ENCODE data around the gene SLC7A11.

SLC7A11 gene

DNA sequence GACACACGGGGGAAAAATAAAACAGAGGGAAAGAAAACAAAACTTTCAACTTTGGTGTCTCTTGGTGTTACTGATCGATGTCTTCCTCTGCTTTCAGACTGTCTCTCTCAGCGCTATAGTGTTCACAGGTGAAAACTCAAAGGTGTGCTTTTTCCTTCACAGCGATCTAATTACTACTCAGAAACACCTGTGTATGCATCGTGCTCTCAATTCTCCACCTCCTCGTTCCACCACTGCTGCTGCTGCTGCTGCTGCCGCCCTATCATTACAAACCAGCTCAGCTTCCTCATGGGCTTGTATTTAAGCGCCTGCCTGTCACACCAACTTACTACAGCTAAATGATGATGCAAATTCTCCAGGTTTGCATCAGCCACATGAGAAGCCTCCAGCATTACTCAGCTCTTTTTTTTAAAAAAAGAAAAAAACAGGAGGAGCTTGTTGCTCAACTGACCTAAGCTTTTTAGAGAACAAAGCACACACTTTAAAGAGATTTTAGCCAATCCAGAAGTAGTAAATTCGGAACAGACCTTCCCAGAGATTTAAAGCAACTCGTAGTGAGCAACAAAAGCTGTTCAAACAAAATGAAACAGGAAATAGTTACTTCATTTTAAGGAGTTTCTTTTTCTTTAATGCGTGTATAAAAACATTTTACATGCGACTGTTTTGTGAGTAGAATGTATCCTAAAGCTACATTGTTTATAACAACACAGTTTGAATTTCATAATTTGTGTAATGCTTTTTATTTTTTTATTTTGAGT lies at the start of gene SLC7A11:
Gene SLC7A11, minus strand, starts transcription at position 274 of the 758 bp plus-strand sequence. CDS start 280 bp downstream, outside the sequence.
- peak; percentile 8 to 41 (median 20) for DNase-seq (ENCODE audit: low read depth in 3 of 3)

DNA sequence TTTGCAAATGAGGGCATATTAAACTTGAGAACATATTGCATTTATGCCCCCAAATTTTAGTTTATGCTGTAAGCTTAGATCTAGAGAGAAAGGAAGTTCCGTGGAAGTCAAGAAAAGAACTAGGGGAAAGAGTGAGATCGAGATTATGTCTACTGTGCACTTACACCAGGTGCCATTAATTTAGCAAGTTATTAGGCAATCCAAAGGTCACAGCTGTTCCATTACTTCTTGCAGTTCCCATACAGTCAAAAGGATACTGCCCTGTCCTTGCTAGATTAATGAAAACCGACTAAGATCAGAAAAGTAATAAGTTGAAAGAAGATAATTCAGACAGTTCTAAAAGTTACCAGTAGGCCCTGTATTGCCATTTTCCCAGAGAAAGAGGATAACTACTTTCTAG lies 49.3 kb upstream of the SLC7A11 start:
- no peak for DNase-seq (ENCODE audit: low read depth in 3 of 3)

GRCh38 chr4:138290805-138291204 lies 48.7 kb upstream of the SLC7A11 start:
- no peak for DNase-seq (ENCODE audit: low read depth in 3 of 3)

DNA sequence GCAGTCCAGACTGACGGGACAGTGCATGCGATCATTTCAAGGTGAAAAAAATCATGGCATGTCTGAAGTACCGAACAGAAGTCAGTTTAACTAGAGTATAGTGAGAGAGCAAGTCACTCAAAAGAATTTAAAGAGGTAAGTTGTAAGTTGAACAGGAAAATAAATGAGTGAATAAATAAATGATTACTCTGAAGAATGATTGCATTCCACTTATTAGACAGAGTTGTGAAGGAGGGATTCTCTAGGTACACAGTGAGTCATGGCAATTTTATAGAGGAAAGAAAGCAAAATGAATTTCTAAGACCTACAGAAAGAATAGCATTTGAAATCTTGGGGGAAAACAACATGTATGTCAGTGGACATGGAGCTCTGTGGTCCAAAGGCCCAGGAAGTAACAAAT lies 37.1 kb upstream of the SLC7A11 start:
- no peak for DNase-seq (ENCODE audit: low read depth in 3 of 3)

GRCh38 chr4:138277133-138277532 lies 35.0 kb upstream of the SLC7A11 start:
- DNase-seq (ENCODE audit: low read depth in 3 of 3), result no peak

- no peak for DNase-seq (ENCODE audit: low read depth in 3 of 3)
These were observed 33.9 kb upstream of the SLC7A11 start for GRCh38 chr4:138275963-138276621.

DNA sequence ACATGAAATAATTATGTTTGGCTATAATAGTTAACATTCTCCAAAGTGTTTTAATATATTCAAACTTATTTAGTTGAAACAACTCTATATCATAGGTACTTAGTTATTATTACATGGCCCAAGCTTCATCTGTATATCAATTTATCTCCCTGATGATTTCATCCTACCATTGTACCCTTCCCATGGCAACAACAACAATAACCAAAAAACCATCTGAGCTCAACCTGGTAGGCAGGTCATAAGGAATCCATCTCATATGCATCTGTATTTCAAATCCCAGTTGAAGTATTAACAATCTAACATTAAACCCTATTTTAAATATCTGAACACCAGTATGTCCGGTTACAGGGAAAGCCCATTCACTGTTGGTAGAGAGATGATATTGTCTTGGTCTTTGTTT lies 33.1 kb upstream of the SLC7A11 start:
- no peak for DNase-seq (ENCODE audit: low read depth in 3 of 3)

DNA sequence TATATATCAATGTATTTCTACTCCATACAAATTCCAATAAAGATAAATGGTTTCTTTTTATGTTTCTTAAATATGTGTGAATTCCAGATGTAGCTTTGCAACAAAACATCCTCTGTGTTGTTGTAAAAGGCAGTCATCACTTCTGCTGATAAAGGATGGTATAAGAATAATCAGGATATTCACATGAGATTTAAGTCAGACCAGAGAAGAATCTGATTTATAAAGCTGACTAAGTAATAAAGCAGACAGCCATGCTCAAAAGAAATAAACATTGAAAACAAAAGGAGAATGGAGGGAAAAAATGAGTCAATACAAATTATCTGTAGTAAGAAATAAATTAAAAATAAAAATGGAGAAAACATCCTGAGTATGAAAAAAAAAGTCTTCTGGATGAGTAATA lies 27.0 kb upstream of the SLC7A11 start:
- no peak for DNase-seq (ENCODE audit: low read depth in 3 of 3)

- no peak for DNase-seq (ENCODE audit: low read depth in 3 of 3)
These were observed 25.7 kb upstream of the SLC7A11 start for GRCh38 chr4:138267835-138268234.

GRCh38 chr4:138266948-138267347 lies 24.8 kb upstream of the SLC7A11 start:
- no peak for DNase-seq (ENCODE audit: low read depth in 3 of 3)

DNA sequence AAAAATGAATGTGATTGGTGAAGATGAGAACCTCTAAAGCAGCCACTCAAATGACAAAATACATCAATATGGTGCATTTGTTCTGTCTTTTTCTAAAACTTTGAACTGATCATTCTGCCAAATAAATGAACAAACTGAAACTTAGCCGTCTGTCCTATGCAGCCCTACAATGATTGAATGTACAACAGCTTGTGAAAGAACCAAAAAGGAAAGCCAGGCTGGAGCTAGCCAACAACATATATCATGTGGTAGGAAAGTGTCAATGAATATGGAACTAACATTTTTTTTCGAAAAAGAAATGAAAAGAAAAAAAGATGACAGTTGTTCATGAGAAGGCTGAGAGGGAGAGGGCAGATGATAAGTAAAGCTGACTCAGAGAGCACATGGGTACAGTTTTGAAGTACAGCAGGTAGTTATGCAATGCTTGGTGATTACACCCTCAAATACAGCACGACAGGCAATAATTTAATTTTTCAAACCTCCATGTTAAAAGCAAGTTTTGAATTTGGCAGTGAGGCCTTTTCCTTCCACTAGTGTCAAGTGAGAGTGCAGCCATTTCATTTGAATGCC lies 21.2 kb upstream of the SLC7A11 start:
- DNase-seq (ENCODE audit: low read depth in 3 of 3), result no peak

GRCh38 chr4:138262469-138262868 lies 20.3 kb upstream of the SLC7A11 start:
- DNase-seq (ENCODE audit: low read depth in 3 of 3), result no peak

DNA sequence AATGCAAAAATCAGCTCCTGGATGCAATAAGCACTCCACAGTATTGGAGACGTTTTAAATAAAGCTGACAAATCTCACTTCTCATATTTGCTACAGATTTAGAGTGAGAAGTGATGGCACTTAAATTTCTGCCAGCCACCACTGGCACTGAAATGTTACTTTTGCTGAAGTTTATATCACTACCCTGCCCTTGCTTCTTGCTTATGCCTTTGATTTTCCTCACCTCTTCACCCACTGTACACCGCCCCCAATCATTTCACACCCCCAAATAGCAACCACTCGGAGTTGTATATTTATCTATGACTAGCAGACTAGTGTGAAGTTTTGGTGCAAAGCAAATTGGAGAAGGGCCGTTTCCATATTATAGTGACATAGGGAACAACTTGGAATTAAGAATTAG lies 19.9 kb upstream of the SLC7A11 start:
- DNase-seq (ENCODE audit: low read depth in 3 of 3), result no peak

- no peak for DNase-seq (ENCODE audit: low read depth in 3 of 3)
These were observed 17.7 kb upstream of the SLC7A11 start for GRCh38 chr4:138259824-138260223.

GRCh38 chr4:138259271-138259670 lies 17.1 kb upstream of the SLC7A11 start:
- DNase-seq (ENCODE audit: low read depth in 3 of 3), result no peak

GRCh38 chr4:138256608-138257007 lies 14.5 kb upstream of the SLC7A11 start:
- DNase-seq (ENCODE audit: low read depth in 3 of 3), result no peak

DNA sequence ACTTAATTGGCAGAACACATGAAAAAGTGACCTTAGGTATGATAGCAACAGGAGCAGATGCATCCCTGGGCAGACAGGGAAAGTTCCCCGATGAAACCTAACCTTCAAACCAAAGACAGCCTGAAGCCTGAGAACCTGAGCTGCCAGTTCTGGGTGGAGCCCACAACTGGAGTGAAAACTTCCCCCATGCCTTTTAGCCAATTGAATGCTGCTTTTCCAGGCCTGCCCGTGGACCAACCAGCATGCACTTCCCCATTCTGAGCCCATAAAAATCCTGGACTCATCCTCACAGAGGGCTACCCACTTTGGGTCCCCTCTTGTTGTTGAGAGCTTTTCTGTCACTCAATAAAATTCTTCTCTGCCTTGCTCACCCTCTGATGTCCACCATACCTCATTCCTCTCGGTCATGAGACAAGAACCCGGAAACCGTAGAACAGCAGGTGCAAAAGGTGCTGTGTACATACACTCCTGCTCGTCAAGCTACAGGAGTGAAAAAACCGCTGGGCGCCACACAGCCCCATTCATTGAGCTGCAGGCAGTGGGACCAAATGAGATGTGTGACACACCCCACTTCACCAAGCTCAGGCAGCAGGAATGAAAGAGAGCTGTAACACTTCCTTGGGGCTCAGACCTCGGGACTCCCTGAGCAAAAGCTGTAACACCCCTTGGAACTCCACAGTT lies 13.9 kb upstream of the SLC7A11 start:
- DNase-seq (ENCODE audit: low read depth in 3 of 3), result no peak

- DNase-seq (ENCODE audit: low read depth in 3 of 3), result no peak
These were observed 10.4 kb upstream of the SLC7A11 start for GRCh38 chr4:138252551-138252950.

- DNase-seq (ENCODE audit: low read depth in 3 of 3), result no peak
These were observed 9.8 kb upstream of the SLC7A11 start for GRCh38 chr4:138251938-138252337.

DNA sequence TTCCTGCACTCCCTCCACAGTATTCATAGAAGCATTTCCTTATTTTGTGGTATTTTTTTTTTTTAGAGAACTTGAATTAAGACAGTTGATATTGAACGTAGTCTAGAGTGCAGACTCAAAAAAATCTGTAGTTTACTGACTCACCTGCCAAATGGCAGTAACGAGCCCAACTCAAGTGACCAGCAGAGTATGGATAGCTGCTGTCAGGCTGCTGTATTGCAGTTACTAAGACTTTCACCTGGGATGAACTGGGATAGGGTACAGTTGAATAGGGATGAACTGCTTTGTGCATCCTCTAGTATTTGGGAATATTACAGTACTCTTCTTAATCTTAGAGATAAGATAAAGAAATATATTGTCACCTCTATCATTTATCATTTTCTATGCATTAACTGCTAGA lies 7.0 kb upstream of the SLC7A11 start:
- DNase-seq (ENCODE audit: low read depth in 3 of 3), result no peak

DNA sequence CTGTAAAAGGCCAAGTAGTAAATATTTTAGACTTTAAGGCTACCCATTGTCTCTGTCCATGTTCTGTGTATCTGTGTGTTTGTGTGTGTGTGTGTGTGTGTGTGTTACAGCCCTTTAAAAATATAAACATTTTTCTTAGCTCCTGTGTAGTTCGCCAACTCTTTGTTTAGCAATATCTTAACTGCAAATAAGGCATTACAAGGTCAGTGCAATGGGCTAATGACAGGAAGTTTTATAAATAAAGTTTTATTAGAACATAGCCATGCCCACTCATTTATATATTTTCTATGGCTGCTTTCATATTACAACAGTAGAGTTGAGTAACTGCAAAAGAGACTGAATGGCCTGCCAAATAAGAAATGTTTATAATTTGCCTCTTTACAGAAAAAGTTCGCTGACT lies 5.9 kb upstream of the SLC7A11 start:
- no peak for DNase-seq (ENCODE audit: low read depth in 3 of 3)

DNA sequence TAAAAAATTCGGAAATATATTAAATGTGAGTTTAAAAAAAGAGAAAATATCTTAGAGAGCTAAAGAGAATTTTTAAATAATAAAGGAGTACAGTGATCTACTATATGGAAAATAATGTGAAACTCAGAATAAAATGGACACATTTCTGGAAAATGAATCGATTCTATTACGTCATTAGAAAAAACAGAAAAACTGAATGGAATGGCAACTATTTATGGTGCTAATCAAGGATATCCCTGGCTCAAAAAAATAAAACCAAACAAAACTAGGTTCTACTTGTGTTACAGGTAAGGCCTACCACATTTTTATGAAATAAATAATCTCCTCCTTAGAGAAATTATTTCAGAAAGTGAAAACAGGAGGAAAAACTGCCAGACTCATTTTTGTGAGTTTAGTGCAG lies 5.5 kb upstream of the SLC7A11 start:
- no peak for DNase-seq (ENCODE audit: low read depth in 3 of 3)

- DNase-seq (ENCODE audit: low read depth in 3 of 3), result no peak
These were observed 1.2 kb upstream of the SLC7A11 start for GRCh38 chr4:138243369-138243768.
